ENCODE results near the gene AKAP13. TPM values are rescaled to one million over a fixed set of nuclear protein-coding genes. Genes with fewer than 3 reads are reported as not detected.

Gene AKAP13
- polyA plus RNA-seq, 2 donors, result 27.6 to 35.7 TPM

DNA sequence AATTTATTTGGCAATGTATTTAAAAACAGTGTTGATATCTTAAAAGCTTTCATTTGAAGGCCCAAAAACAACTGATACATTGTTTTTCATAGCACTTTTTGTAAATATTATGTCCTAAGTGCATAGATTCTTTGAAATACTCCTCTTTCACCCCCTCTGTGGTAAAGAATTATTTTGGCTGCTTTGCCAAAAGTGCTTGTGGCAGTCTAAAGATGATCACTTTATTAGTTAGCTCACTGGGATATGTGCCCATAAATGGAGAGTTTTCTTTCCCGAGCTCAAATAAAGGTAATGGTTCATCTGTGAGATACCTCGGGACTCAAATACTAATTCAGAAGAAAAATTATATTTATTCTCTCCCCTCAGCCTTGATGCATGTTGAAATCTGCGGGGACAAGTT, 16.7 kb downstream of the AKAP13 start:
- 53 to 60% methylated on average over 3 of the region's 3 CpGs for WGBS, 2 donors
- no peaks in the 10 kb centered on the region for H3K27me3 ChIP-seq (ENCODE audit: control insufficient read depth in 1 of 2, insufficient read depth in 2 of 2, low read length in 2 of 2)
- H3K4me3 ChIP-seq (ENCODE audit: low read depth in 1 of 2, low read length in 2 of 2), result no peak overlapping the region
- H3K4me1 ChIP-seq (ENCODE audit: control insufficient read depth in 2 of 2, insufficient read depth in 2 of 2, low read length in 1 of 2), result no peaks in the 10 kb centered on the region
- no peak overlapping the region for H3K27ac ChIP-seq (ENCODE audit: low read depth in 2 of 2, low read length in 1 of 2)
- no peaks in the 10 kb centered on the region for H3K36me3 ChIP-seq (ENCODE audit: control insufficient read depth in 2 of 2, insufficient read depth in 2 of 2, low read length in 1 of 2)
- no peaks in the 10 kb centered on the region for H3K9me3 ChIP-seq (ENCODE audit: control insufficient read depth in 2 of 2, insufficient read depth in 1 of 2, low read depth in 1 of 2, low read length in 1 of 2)

- no peaks in the 10 kb centered on the region for H3K27me3 ChIP-seq (ENCODE audit: control insufficient read depth in 1 of 2, insufficient read depth in 2 of 2, low read length in 2 of 2)
- H3K36me3 ChIP-seq (ENCODE audit: control insufficient read depth in 2 of 2, insufficient read depth in 2 of 2, low read length in 1 of 2), result no peaks in the 10 kb centered on the region
- 58 to 72% methylated on average over 3 of the region's 3 CpGs for WGBS, 2 donors
- H3K9me3 ChIP-seq (ENCODE audit: control insufficient read depth in 2 of 2, insufficient read depth in 1 of 2, low read depth in 1 of 2, low read length in 1 of 2), result no peaks in the 10 kb centered on the region
- H3K4me1 ChIP-seq (ENCODE audit: control insufficient read depth in 2 of 2, insufficient read depth in 2 of 2, low read length in 1 of 2), result no peaks in the 10 kb centered on the region
- H3K4me3 ChIP-seq (ENCODE audit: low read depth in 1 of 2, low read length in 2 of 2), result no peak overlapping the region
- no peak overlapping the region for H3K27ac ChIP-seq (ENCODE audit: low read depth in 2 of 2, low read length in 1 of 2)
Observed at GRCh38 chr15:85397926-85398325, 17.5 kb downstream of the AKAP13 start.

DNA sequence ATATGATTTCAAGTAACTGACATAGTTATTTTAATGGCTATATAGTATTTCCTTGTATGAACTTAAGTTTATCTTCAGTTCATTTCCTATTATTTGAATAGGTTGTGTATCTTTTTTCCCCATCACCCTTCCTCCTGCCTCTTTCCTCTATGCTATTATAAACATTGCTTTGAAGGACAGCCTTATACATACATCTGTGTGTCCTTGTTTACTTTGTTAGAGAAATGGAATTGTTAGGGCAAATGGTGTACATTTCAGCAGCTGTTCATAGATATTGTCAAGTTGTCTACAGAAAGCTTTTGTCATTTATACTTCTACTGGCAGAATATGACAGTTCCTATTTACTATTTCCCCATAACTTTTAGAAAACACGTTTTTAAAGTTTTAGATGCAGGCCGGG, 18.4 kb downstream of the AKAP13 start:
- H3K27me3 ChIP-seq (ENCODE audit: control insufficient read depth in 1 of 2, insufficient read depth in 2 of 2, low read length in 2 of 2), result no peaks in the 10 kb centered on the region
- H3K9me3 ChIP-seq (ENCODE audit: control insufficient read depth in 2 of 2, insufficient read depth in 1 of 2, low read depth in 1 of 2, low read length in 1 of 2), result no peaks in the 10 kb centered on the region
- no peak overlapping the region for H3K4me3 ChIP-seq (ENCODE audit: low read depth in 1 of 2, low read length in 2 of 2)
- no peaks in the 10 kb centered on the region for H3K36me3 ChIP-seq (ENCODE audit: control insufficient read depth in 2 of 2, insufficient read depth in 2 of 2, low read length in 1 of 2)
- H3K4me1 ChIP-seq (ENCODE audit: control insufficient read depth in 2 of 2, insufficient read depth in 2 of 2, low read length in 1 of 2), result no peaks in the 10 kb centered on the region
- no peak overlapping the region for H3K27ac ChIP-seq (ENCODE audit: low read depth in 2 of 2, low read length in 1 of 2)
- 89 to 91% methylated on average over 2 of the region's 2 CpGs for WGBS, 2 donors

DNA sequence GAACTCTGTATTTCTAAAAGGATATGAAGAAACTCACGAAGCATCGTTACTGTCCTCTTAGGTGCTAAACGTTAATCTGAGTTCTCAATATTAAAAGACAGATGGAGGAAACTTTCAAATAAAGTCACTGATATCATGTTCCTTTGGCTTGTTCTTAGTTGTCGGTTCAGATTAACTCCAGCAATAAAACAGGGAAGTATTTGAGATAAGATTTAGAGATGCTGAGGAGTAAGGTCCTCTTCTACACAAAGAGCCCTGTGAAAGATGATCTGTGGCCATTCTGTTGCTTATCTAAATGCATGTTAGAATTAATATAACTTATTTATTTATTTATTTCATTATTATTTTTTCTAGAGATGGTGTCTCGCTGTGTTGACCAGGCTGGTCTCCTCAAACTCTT, 19.2 kb downstream of the AKAP13 start:
- Histone ChIP-seq H3K4me3 (ENCODE audit: low read depth in 1 of 2, low read length in 2 of 2) (no peak overlapping the region), H3K36me3 (ENCODE audit: control insufficient read depth in 2 of 2, insufficient read depth in 2 of 2, low read length in 1 of 2) (no peaks in the 10 kb centered on the region), H3K4me1 (ENCODE audit: control insufficient read depth in 2 of 2, insufficient read depth in 2 of 2, low read length in 1 of 2) (no peaks in the 10 kb centered on the region), H3K27ac (ENCODE audit: low read depth in 2 of 2, low read length in 1 of 2) (no peak overlapping the region), H3K27me3 (ENCODE audit: control insufficient read depth in 1 of 2, insufficient read depth in 2 of 2, low read length in 2 of 2) (no peaks in the 10 kb centered on the region), H3K9me3 (ENCODE audit: control insufficient read depth in 2 of 2, insufficient read depth in 1 of 2, low read depth in 1 of 2, low read length in 1 of 2) (no peaks in the 10 kb centered on the region)
- 79 to 93% methylated on average over 5 of the region's 5 CpGs for WGBS, 2 donors

GRCh38 chr15:85400606-85401005, 20.2 kb downstream of the AKAP13 start:
- H3K4me1 ChIP-seq (ENCODE audit: control insufficient read depth in 2 of 2, insufficient read depth in 2 of 2, low read length in 1 of 2), result peaks cover 0 to 2% of the 10 kb centered on the region in 2 donors
- no peaks in the 10 kb centered on the region for H3K36me3 ChIP-seq (ENCODE audit: control insufficient read depth in 2 of 2, insufficient read depth in 2 of 2, low read length in 1 of 2)
- H3K27me3 ChIP-seq (ENCODE audit: control insufficient read depth in 1 of 2, insufficient read depth in 2 of 2, low read length in 2 of 2), result no peaks in the 10 kb centered on the region
- no peak overlapping the region for H3K4me3 ChIP-seq (ENCODE audit: low read depth in 1 of 2, low read length in 2 of 2)
- H3K9me3 ChIP-seq (ENCODE audit: control insufficient read depth in 2 of 2, insufficient read depth in 1 of 2, low read depth in 1 of 2, low read length in 1 of 2), result no peaks in the 10 kb centered on the region
- WGBS, 2 donors, result 96 to 98% methylated on average over 3 of the region's 3 CpGs
- no peak overlapping the region for H3K27ac ChIP-seq (ENCODE audit: low read depth in 2 of 2, low read length in 1 of 2)

GRCh38 chr15:85401108-85401774, 20.8 kb downstream of the AKAP13 start:
- H3K9me3 ChIP-seq (ENCODE audit: control insufficient read depth in 2 of 2, insufficient read depth in 1 of 2, low read depth in 1 of 2, low read length in 1 of 2), result no peaks in the 10 kb centered on the region
- no peaks in the 10 kb centered on the region for H3K27me3 ChIP-seq (ENCODE audit: control insufficient read depth in 1 of 2, insufficient read depth in 2 of 2, low read length in 2 of 2)
- H3K4me3 ChIP-seq (ENCODE audit: low read depth in 1 of 2, low read length in 2 of 2), result no peak overlapping the region
- H3K36me3 ChIP-seq (ENCODE audit: control insufficient read depth in 2 of 2, insufficient read depth in 2 of 2, low read length in 1 of 2), result no peaks in the 10 kb centered on the region
- no peak overlapping the region for H3K27ac ChIP-seq (ENCODE audit: low read depth in 2 of 2, low read length in 1 of 2)
- 78 to 85% methylated on average over 4 of the region's 4 CpGs for WGBS, 2 donors
- peaks cover 0 to 5% of the 10 kb centered on the region in 2 donors for H3K4me1 ChIP-seq (ENCODE audit: control insufficient read depth in 2 of 2, insufficient read depth in 2 of 2, low read length in 1 of 2)

GRCh38 chr15:85402195-85402881, 21.9 kb downstream of the AKAP13 start:
- H3K27ac ChIP-seq (ENCODE audit: low read depth in 2 of 2, low read length in 1 of 2), result no peak overlapping the region
- no peak overlapping the region for H3K4me3 ChIP-seq (ENCODE audit: low read depth in 1 of 2, low read length in 2 of 2)
- peaks cover 0 to 5% of the 10 kb centered on the region in 2 donors for H3K4me1 ChIP-seq (ENCODE audit: control insufficient read depth in 2 of 2, insufficient read depth in 2 of 2, low read length in 1 of 2)

DNA sequence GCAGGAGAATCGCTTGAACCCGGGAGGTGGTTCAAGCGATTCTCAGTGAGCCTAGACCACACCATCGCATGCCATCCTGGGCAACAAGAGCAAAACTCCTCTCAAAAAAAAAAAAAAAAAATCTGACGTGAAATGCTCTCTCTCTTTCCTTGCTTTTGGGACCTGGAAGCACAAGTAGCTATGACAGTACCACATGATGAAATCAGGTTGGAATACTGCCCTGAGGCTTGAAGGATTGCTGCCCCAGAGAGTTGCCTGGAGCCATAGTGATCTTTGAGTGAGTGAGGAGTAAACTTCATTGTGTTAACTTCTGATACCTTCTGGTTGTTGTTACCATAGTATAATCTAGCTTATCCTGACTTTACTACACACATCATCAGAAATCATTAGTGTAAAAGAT, 23.3 kb downstream of the AKAP13 start:
- peaks cover 0 to 8% of the 10 kb centered on the region in 2 donors for H3K4me1 ChIP-seq (ENCODE audit: control insufficient read depth in 2 of 2, insufficient read depth in 2 of 2, low read length in 1 of 2)
- H3K9me3 ChIP-seq (ENCODE audit: control insufficient read depth in 2 of 2, insufficient read depth in 1 of 2, low read depth in 1 of 2, low read length in 1 of 2), result no peaks in the 10 kb centered on the region
- 84 to 91% methylated on average over 5 of the region's 5 CpGs for WGBS, 2 donors
- H3K36me3 ChIP-seq (ENCODE audit: control insufficient read depth in 2 of 2, insufficient read depth in 2 of 2, low read length in 1 of 2), result no peaks in the 10 kb centered on the region
- H3K27me3 ChIP-seq (ENCODE audit: control insufficient read depth in 1 of 2, insufficient read depth in 2 of 2, low read length in 2 of 2), result no peaks in the 10 kb centered on the region
- H3K4me3 ChIP-seq (ENCODE audit: low read depth in 1 of 2, low read length in 2 of 2), result no peak overlapping the region
- H3K27ac ChIP-seq (ENCODE audit: low read depth in 2 of 2, low read length in 1 of 2), result no peak overlapping the region

More at GRCh38 chr15:85402195-85402881, 21.9 kb downstream of the AKAP13 start:
- 62 to 63% methylated on average over 5 of the region's 5 CpGs for WGBS, 2 donors
- Histone ChIP-seq H3K27me3 (ENCODE audit: control insufficient read depth in 1 of 2, insufficient read depth in 2 of 2, low read length in 2 of 2) (no peaks in the 10 kb centered on the region), H3K9me3 (ENCODE audit: control insufficient read depth in 2 of 2, insufficient read depth in 1 of 2, low read depth in 1 of 2, low read length in 1 of 2) (no peaks in the 10 kb centered on the region), H3K36me3 (ENCODE audit: control insufficient read depth in 2 of 2, insufficient read depth in 2 of 2, low read length in 1 of 2) (no peaks in the 10 kb centered on the region)

- peaks cover 0 to 10% of the 10 kb centered on the region in 2 donors for H3K4me1 ChIP-seq (ENCODE audit: control insufficient read depth in 2 of 2, insufficient read depth in 2 of 2, low read length in 1 of 2)
- no peak overlapping the region for H3K27ac ChIP-seq (ENCODE audit: low read depth in 2 of 2, low read length in 1 of 2)
- H3K36me3 ChIP-seq (ENCODE audit: control insufficient read depth in 2 of 2, insufficient read depth in 2 of 2, low read length in 1 of 2), result no peaks in the 10 kb centered on the region
- WGBS, 2 donors, result 57 to 61% methylated on average over 4 of the region's 4 CpGs
- no peak overlapping the region for H3K4me3 ChIP-seq (ENCODE audit: low read depth in 1 of 2, low read length in 2 of 2)
- H3K27me3 ChIP-seq (ENCODE audit: control insufficient read depth in 1 of 2, insufficient read depth in 2 of 2, low read length in 2 of 2), result no peaks in the 10 kb centered on the region
- no peaks in the 10 kb centered on the region for H3K9me3 ChIP-seq (ENCODE audit: control insufficient read depth in 2 of 2, insufficient read depth in 1 of 2, low read depth in 1 of 2, low read length in 1 of 2)
Observed at GRCh38 chr15:85404176-85404917, 23.9 kb downstream of the AKAP13 start.

All from esophagus (tissue), 2 donors.